ENCODE data around the gene MYO15A.

MYO15A gene

DNA sequence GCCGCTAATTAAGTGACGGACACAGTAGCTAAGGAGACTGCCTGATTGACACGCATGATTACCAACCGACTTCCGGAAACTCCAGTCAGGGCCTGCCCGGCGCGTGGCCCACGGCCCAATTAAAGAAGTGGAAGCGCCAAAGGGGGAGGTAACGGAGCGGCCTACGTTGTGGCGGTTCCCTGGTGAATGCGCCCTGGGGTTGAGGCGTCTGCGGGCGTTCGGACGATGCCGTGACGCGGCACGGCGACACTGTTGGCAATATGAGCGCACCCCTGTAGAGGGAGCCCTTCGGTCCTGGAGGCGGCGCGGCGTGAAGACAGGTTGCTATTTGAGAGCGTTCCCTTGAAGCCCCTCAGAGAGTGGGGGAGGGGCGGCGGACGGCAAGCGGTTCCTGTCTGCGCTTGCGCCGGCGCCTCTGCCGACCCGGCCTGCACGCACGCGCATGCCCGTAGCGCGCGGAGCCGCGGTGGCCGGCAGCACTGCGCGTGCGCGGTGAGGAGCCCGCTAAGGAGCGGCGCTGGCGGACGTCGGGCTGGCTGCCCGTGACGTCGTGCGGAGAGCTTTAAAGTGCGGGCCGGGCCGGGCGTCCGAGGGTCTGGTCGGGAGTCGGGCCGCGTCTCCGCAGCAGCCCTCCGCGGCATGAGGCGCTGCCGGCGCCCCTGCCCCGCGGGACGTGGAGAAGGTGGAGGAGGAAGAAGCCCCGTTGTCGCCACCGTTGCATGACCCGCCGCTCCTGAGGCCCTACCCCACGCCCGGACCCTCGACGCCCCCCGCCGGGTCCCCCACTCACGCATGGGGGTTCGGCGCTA, 75.0 kb downstream of the MYO15A start, which contains the start of gene ALKBH5:
ALKBH5 (plus strand) TSS at position 495 of the 809 bp plus-strand sequence. CDS start 416 bp downstream, outside the sequence.
- FAIRE-seq (peak; percentile 70), DNase-seq (ENCODE audit: low spot score) (peak; percentile 99)

GRCh38 chr17:18184143-18185031, 75.8 kb downstream of the MYO15A start:
- no peak for FAIRE-seq
- peak; percentile 17 for DNase-seq (ENCODE audit: low spot score)

DNA sequence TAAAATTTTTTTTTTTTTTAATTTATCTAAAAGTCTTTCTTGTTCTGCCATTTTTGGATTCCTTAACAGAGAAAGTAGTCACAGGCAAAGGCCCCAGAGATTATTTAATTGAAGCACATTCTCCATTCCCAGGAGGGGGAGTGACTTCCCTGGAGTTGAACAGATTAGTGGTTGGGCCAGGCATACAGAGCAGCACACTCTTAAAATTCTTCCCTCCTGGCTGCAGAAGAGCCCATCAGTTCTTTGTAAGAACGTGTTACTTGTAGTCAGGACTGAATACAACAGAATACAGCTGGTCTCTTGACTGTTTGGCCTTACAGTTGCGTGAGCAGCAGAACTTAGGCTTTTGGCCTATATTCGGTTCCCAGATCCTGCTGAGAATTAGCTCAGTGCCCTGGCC, 76.8 kb downstream of the MYO15A start:
- DNase-seq (ENCODE audit: low spot score) (peak; percentile 17), FAIRE-seq (no peak)

DNA sequence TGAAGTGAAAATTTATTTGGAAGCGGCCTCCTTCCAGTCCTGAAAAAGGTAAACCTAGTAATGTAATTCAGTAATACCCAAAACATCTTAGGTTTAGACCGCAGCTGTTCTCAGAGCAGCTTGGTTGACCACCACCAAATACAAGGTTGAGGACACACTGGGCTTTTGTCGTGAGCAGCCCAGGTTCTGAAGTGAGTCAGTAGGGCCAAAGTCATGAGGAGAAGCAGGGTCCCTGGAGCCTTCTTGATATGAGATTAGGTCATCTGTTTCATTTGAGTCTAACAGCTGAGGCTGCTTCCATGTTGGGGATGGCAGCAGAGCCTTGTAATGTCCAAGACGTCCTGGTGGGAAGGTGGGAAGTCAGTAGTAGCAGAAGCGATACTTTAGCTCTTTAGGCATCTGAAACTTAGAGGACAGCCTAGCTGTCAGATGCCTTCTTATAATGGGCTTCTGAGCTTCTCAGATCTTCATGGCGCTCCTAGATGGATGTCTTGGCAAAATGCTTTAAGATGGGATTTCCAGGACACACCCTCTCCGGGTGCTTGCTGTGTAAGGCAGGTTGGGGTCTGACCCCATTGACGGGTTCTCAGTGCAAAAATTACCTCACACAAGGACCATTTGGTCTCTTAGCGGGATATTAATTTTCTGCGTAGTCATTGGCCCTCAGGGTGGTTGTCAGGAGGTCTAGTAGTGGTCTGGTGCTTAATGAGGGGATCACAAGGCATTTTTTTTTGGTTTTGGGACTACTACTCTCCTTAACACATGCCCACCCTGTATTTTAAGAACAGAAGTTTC, 77.5 kb downstream of the MYO15A start:
- DNase-seq (ENCODE audit: low spot score) (no peak), FAIRE-seq (no peak)

GRCh38 chr17:18186627-18186982, 78.0 kb downstream of the MYO15A start:
- DNase-seq (ENCODE audit: low spot score) (no peak), FAIRE-seq (no peak)

DNA sequence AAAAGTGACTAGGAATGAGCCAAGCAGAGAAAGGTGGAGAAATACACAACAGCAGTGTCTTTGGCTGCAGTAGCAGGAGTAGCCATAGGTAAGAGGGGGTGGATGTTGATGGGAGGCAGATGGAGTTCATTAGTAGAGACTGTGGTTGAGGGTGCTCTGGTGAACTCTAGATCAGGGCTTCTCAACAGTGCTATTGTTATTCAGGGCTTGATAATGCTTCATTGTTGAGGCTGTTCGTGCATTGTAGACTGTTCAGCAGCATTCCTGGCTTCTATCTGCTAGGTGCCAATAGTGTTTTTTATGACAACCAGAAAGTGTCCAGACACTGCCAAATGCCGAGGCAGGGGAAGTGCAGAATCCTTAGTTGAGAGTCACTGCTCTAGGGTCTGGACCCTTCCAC, 78.7 kb downstream of the MYO15A start:
- FAIRE-seq (no peak), DNase-seq (ENCODE audit: low spot score) (no peak)

DNA sequence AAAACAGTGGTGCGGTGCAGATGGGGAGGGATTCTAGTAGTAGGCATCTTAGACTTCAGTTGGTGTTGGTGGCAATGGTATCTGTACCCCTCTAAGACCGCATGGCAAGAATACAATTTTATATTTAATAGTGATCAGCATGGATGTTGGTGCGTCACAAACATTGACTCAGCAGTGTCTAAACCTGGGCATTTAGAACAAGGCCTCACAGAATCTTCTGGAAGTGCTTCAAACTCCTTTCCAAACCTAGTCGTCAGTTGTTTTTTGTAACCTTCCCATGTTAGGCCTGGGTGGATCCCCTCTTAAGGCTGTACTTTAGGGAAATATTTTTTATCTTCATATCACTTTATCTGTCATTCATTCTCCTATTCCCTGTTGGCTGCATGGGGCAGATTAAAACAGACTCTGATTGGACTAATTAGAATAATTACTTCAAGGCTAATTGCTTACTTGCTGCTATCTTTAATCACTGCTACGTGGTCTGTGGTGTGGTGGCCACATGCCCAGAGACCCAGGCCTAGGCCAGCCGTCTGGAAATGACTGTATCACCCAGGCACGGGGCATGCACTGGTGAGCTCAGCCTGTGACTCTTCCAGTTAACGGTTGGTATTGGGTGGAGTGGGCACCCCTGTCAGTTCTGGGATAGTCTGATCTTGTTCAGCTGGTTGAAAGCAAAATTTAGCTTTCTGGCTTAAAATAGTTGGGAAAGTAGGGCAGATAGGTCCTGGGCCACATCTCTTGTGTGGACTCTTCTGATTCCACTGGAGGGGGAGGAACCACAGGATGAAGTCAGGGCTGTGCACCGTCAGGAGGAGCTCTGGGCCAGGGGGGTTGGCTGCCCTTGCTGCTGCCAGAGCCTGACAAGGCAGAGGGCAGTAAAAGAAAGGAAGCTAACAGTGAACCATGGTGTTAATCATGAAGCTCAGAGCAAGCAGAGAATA, 79.5 kb downstream of the MYO15A start:
- DNase-seq (ENCODE audit: low spot score): no peak
- FAIRE-seq: no peak

GRCh38 chr17:18190628-18191235, 82.2 kb downstream of the MYO15A start:
- FAIRE-seq (no peak), DNase-seq (ENCODE audit: low spot score) (no peak)

DNA sequence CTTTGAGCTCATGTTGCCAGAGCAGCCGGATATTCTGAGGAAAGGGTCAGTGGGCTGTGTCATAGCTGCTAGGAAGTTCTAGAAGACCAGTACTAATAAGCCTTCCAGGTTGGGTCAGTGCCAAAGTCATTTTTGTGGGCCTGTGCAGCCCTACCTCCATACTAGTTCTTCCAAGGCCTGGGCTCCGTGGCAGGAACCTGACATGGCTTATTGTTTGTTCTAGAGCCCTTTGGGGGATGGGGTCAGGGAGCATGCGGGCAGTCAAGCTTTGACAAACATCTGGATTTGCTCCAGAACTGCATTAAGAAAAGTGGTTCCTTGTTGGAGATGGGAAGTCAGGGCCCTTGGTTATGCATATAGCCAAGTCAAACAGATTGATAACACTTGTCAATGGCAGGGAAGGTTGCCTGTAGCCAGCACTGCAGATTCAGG, 82.7 kb downstream of the MYO15A start:
- DNase-seq (ENCODE audit: low spot score) (no peak), FAIRE-seq (no peak)

GRCh38 chr17:18191967-18192366, 83.4 kb downstream of the MYO15A start:
- DNase-seq (ENCODE audit: low spot score) (no peak), FAIRE-seq (no peak)

DNA sequence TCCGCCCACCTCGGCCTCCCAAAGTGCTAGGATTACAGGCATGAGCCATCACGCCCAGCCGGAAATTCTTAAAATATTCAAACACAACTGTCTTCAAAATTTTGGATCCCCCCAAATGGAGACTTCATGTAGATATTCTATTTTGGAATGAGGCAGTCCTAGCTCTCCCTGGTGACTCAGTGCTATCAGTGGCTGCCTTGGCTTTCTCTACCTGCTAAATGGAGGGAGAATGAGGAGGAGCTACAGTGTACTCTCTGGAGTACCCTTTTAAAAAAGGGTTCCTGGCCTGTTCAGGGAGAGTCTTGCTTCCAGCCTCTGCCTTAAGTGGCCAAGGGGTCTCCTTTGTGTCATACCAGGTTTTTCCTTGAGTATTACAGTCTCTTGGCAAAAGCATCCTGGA, 85.8 kb downstream of the MYO15A start:
- DNase-seq (ENCODE audit: low spot score): no peak
- no peak for FAIRE-seq

DNA sequence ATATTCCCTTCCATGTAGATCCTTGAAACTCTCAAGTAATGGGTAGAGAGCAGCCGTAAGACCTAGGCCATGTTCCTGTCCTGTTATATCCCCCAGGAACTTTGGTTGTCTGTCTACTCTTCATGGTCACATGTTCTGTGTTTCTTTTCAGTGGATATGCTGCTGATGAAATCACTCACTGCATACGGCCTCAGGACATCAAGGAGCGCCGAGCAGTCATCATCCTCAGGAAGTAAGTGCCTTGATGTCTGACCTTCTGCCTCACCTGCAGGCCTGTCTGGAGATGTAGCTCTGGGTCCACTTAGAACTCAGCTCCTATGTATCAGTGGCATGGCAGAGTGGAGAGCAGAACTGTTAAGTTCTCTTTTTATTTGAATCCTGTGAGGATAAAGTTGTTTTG, 86.2 kb downstream of the MYO15A start:
- no peak for DNase-seq (ENCODE audit: low spot score)
- no peak for FAIRE-seq

DNA sequence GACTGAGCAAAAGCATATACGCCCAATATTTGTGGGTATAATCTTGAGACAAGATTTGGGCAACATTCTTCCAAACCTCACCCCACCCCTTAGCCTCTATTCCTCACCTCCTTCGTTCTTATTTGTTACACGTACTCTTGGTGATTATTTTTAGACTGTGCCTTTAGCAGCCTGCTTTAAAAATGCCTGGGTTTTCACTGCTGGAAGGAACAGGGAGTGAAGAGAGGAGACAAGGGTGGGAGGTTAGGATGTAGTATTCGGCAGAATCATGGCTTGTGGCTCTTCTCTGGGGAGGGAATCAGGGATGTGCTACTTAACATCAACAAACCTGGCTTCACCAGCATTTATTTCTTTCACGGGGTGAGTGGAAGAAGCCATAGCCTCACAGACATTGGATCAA, 86.7 kb downstream of the MYO15A start:
- DNase-seq (ENCODE audit: low spot score): no peak
- FAIRE-seq: no peak

DNA sequence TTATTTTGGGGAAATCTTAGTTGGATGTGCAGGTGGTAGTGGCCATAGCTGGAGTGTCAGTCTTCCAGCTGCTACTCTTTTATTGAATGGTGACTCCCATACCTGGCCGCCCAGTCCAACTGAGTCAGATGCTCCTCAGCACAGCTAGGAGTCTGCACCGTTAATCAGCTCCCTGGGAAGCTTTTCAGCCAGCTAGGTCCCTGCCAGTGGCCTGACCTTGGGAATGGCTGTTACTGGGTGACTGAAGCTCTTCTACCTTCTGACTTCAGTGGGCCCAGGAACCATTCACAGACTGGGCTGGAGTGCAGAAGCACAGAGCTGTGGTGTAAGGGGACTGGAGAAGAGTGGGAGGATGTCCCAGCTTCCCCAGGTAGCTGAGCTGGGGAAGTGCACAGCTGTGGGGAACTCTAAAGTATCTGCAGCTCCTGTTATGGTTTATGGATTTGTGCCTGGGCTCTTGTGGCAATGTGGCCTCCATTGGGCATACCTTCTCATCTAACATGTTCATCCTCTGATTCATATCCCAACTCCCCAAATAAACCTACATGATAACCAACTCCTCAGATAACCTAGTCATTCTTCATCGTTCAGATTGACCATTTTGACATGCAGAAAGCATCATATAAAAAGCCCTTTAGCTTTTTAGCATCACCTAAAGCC, 89.1 kb downstream of the MYO15A start:
- no peak for FAIRE-seq
- DNase-seq (ENCODE audit: low spot score): no peak

DNA sequence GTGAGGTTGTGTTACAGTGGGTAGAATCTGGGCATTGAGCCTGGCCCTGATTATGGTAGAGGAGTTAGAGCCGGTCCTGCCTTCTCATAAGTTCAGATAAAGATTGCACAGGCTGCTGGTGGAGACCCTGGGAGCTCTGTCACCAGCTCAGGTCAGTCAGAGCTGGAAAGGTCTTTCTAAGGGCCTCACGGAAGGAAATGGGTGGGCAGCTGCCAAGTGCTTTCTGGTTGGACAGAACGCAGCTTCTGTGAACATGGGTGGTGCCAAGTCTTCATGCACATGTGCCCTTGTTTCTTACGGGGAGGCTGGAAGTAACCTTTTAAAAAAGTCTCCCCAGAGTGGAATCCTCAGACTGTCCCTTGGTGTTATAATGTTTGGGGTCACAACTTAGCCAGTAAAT, 90.0 kb downstream of the MYO15A start:
- no peak for FAIRE-seq
- no peak for DNase-seq (ENCODE audit: low spot score)

DNA sequence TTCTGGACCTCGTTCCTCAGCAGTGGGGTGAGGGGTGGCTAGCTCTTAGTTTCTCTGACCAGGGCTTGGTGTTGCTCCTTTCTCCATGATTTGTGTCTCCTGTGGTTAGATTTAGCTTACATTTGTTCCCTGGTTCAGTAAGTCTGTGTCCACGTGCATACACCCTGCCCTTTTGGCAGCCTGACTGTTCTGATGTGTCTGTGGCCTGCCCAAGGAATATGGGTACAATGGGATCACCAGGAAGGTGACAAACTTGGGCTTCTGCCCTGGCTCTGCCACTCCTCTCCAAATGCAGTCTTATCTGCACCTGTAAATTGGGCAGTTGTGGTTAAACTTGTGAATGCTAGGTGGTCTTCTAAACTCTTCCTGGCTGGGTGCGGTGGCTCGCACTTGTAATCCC, 92.6 kb downstream of the MYO15A start:
- FAIRE-seq: no peak

GRCh38 chr17:18203308-18203707, 94.8 kb downstream of the MYO15A start:
- DNase-seq (ENCODE audit: low spot score) (no peak), FAIRE-seq (no peak)

More for the DNA sequence above, 92.6 kb downstream of the MYO15A start:
- no peak for DNase-seq (ENCODE audit: low spot score)

GRCh38 chr17:18205861-18206260, 97.3 kb downstream of the MYO15A start:
- no peak for FAIRE-seq
- no peak for DNase-seq (ENCODE audit: low spot score)

- DNase-seq (ENCODE audit: low spot score) (no peak), FAIRE-seq (no peak)
These were observed 98.4 kb downstream of the MYO15A start for GRCh38 chr17:18206962-18207361.

All from urothelium cell line (cell line).